ENCODE results near the gene HDAC4. TPM values are rescaled to one million over a fixed set of nuclear protein-coding genes. Genes with fewer than 3 reads are reported as not detected.

HDAC4 gene
- polyA plus RNA-seq, 1 donor (not counting 4 experiments of a cell fraction or from before 2014, with no cell fraction given), result 2.9 TPM

DNA sequence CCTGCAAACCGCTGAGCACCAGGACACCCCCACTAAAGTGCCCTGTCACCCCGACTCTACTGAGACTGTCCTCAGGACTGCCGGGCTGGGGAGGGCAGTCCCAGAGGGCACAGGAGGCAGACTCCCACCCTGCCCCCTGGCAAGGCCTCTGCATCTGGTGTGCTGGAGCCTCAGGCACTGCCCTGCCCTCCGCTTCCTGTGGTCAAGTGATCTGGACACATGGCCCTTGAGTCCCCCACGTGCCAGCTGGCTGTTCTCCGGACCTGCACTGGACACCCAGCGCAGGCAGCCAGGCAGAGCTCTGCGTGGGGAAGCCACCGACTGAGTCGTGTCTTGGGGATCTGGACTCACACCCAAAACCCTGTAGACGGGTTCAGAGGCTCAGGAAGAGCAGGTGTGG, 335.3 kb downstream of the HDAC4 start:
- FAIRE-seq, result no peak
- Histone ChIP-seq H3K4me1 (ENCODE audit: control insufficient read depth, extremely low read depth, insufficient read depth, low read length) (no peaks in the 10 kb centered on the region), H3K27ac (ENCODE audit: control insufficient read depth, insufficient read depth, low read length) (no peak overlapping the region), H2AFZ (ENCODE audit: control insufficient read depth, low read length) (no peak overlapping the region), H3K4me3 (ENCODE audit: control insufficient read depth in 2 of 3, extremely low read depth in 1 of 3, insufficient read depth in 2 of 3, low read depth in 1 of 3, low read length in 3 of 3) (no peak overlapping the region), H3K4me2 (ENCODE audit: control insufficient read depth, extremely low read depth, insufficient read depth, low read depth, low read length) (no peak overlapping the region), H3K9ac (ENCODE audit: control insufficient read depth, extremely low read depth, insufficient read depth, low read length) (no peak overlapping the region), H3K36me3 (ENCODE audit: control insufficient read depth in 2 of 2, extremely low read depth in 1 of 2, insufficient read depth in 2 of 2, low read length in 2 of 2) (peaks cover 0 to 5% of the 10 kb centered on the region in 2 experiments), H3K79me2 (ENCODE audit: control insufficient read depth, insufficient read depth, low read length) (no peaks in the 10 kb centered on the region), H3K9me1 (ENCODE audit: control insufficient read depth, extremely low read depth, insufficient read depth, low read length) (no peaks in the 10 kb centered on the region), H4K20me1 (ENCODE audit: control insufficient read depth, extremely low read depth, insufficient read depth, low read length) (no peaks in the 10 kb centered on the region), H3K9me3 (ENCODE audit: control insufficient read depth, low read depth, low read length) (no peaks in the 10 kb centered on the region), H3K27me3 (ENCODE audit: control insufficient read depth, extremely low read depth, insufficient read depth, low read length) (no peaks in the 10 kb centered on the region)
- dilution Hi-C loops (cut with MboI; ENCODE audit: extremely low pct_ligation_motif_present, low sequenced_read_pairs), result no loop called here
- no peak for DNase-seq (ENCODE audit: low read depth, low spot score)
- TF ChIP-seq, protein P1, sequence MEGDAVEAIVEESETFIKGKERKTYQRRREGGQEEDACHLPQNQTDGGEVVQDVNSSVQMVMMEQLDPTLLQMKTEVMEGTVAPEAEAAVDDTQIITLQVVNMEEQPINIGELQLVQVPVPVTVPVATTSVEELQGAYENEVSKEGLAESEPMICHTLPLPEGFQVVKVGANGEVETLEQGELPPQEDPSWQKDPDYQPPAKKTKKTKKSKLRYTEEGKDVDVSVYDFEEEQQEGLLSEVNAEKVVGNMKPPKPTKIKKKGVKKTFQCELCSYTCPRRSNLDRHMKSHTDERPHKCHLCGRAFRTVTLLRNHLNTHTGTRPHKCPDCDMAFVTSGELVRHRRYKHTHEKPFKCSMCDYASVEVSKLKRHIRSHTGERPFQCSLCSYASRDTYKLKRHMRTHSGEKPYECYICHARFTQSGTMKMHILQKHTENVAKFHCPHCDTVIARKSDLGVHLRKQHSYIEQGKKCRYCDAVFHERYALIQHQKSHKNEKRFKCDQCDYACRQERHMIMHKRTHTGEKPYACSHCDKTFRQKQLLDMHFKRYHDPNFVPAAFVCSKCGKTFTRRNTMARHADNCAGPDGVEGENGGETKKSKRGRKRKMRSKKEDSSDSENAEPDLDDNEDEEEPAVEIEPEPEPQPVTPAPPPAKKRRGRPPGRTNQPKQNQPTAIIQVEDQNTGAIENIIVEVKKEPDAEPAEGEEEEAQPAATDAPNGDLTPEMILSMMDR (optimal IDR thresholded peaks at IDR 0.05 in 1 of 3, IDR thresholded peaks at IDR 0.05 in 1 of 3, conservative IDR thresholded peaks at IDR 0.05 in 1 of 3; ENCODE audit: extremely low read depth in 1 of 3, insufficient read depth in 2 of 3, low read length in 3 of 3), result no peak
- TF ChIP-seq EZH2 (IDR thresholded peaks at IDR 0.05; ENCODE audit: low read length), result no peak

DNA sequence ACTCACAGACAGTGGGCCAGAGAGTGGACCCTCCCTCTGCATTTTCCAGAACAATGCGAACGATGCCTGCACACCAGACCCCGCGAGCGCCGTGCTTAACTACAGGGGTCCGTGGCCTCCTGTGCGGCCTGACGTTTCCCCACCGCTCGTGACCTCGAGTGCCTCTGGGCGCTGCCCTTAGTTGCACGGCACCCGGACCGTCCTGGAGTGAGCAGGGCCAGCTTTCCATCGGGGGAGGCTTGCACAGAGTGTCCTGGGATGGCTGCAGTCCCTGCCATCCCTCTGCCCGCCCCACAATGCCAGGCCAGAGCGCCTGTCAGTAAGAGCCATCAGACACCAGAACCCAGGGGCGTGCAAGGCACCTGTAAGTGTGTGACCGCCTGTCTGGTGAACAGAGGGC, 335.9 kb downstream of the HDAC4 start:
- H2AFZ ChIP-seq (ENCODE audit: control insufficient read depth, low read length), result no peak overlapping the region
- no peaks in the 10 kb centered on the region for H4K20me1 ChIP-seq (ENCODE audit: control insufficient read depth, extremely low read depth, insufficient read depth, low read length)
- H3K27me3 ChIP-seq (ENCODE audit: control insufficient read depth, extremely low read depth, insufficient read depth, low read length), result no peaks in the 10 kb centered on the region
- TF ChIP-seq, protein P1 (optimal IDR thresholded peaks at IDR 0.05 in 1 of 3, IDR thresholded peaks at IDR 0.05 in 1 of 3, conservative IDR thresholded peaks at IDR 0.05 in 1 of 3; ENCODE audit: extremely low read depth in 1 of 3, insufficient read depth in 2 of 3, low read length in 3 of 3), result no peak
- no peak for TF ChIP-seq EZH2 (IDR thresholded peaks at IDR 0.05; ENCODE audit: low read length)
- no peak overlapping the region for H3K27ac ChIP-seq (ENCODE audit: control insufficient read depth, insufficient read depth, low read length)
- no peaks in the 10 kb centered on the region for H3K9me1 ChIP-seq (ENCODE audit: control insufficient read depth, extremely low read depth, insufficient read depth, low read length)
- no peak for FAIRE-seq
- no peak overlapping the region for H3K4me2 ChIP-seq (ENCODE audit: control insufficient read depth, extremely low read depth, insufficient read depth, low read depth, low read length)
- no peak overlapping the region for H3K9ac ChIP-seq (ENCODE audit: control insufficient read depth, extremely low read depth, insufficient read depth, low read length)
- no peaks in the 10 kb centered on the region for H3K9me3 ChIP-seq (ENCODE audit: control insufficient read depth, low read depth, low read length)
- H3K4me3 ChIP-seq (ENCODE audit: control insufficient read depth in 2 of 3, extremely low read depth in 1 of 3, insufficient read depth in 2 of 3, low read depth in 1 of 3, low read length in 3 of 3), result no peak overlapping the region
- DNase-seq (ENCODE audit: low read depth, low spot score), result no peak
- no peaks in the 10 kb centered on the region for H3K4me1 ChIP-seq (ENCODE audit: control insufficient read depth, extremely low read depth, insufficient read depth, low read length)
- dilution Hi-C loops (cut with MboI; ENCODE audit: extremely low pct_ligation_motif_present, low sequenced_read_pairs), result no loop called here
- no peaks in the 10 kb centered on the region for H3K79me2 ChIP-seq (ENCODE audit: control insufficient read depth, insufficient read depth, low read length)
- peaks cover 0 to 5% of the 10 kb centered on the region in 2 experiments for H3K36me3 ChIP-seq (ENCODE audit: control insufficient read depth in 2 of 2, extremely low read depth in 1 of 2, insufficient read depth in 2 of 2, low read length in 2 of 2)
